Measurements from ENCODE around the gene STK32A.

DNA sequence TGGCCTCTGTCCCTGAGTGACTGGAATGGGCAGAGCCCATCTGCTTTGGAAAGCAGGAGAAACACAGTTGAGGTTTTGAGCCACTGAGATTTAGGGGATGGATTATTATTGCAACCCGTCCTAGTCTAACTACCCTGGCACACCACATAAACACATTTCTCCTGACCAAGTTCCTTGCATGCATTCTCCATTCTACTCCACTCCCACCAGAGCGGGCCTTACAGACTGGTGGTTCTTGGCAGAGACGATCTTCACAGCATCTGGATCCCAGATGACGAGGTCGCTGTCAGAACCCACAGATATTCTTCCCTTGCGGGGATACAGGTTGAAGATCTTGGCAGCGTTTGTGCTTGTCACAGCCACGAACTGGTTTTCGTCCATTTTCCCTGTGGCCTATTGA lies 164.0 kb downstream of the STK32A start:
- no peak for TF ChIP-seq FOXA1 (IDR thresholded peaks at IDR 0.05)
- TF ChIP-seq, protein P1, sequence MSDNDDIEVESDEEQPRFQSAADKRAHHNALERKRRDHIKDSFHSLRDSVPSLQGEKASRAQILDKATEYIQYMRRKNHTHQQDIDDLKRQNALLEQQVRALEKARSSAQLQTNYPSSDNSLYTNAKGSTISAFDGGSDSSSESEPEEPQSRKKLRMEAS (IDR thresholded peaks at IDR 0.05): no peak
- no peak for TF ChIP-seq CTCF (IDR thresholded peaks at IDR 0.05; ENCODE audit: low read depth, low read length, missing input control)
- no peak for TF ChIP-seq GABPA (IDR thresholded peaks at IDR 0.05 in 1 of 2, conservative IDR thresholded peaks at IDR 0.05 in 1 of 2)
- TF ChIP-seq RAD21 (IDR thresholded peaks at IDR 0.05): no peak
- TF ChIP-seq HNF4G (IDR thresholded peaks at IDR 0.05): no peak
- no peak for TF ChIP-seq TAF1 (conservative IDR thresholded peaks at IDR 0.05)
- no peak for TF ChIP-seq YY1 (IDR thresholded peaks at IDR 0.05)
- no peak for TF ChIP-seq JUND (IDR thresholded peaks at IDR 0.05)

All from liver (tissue), 3 donors.